IPS-18a (cell line): ENCODE measurements around the gene ZNF845.
"Not testable (repeated sequence)": the region's sequence is repeated elsewhere in the genome, so short reads cannot be mapped to it uniquely, and the experiment has no call there.

Experiments
- H3K27ac ChIP-seq: one replicate; pipeline ENCODE4 v1.5.1; 2013; ENCODE audit warnings: low read length
- H3K27me3 ChIP-seq: one replicate; pipeline ENCODE4 v1.6.1; 2013; ENCODE audit warnings: mild to moderate bottlenecking, low read length; ENCODE audit not compliant: control insufficient read depth, insufficient read depth
- H3K36me3 ChIP-seq: one replicate; pipeline ENCODE4 v1.6.1; 2013; ENCODE audit warnings: low read depth, low read length; ENCODE audit not compliant: control insufficient read depth
- H3K4me1 ChIP-seq: one replicate; pipeline ENCODE4 v1.6.1; 2013; ENCODE audit warnings: low read depth, low read length; ENCODE audit not compliant: control insufficient read depth
- H3K4me3 ChIP-seq: one replicate; pipeline ENCODE4 v1.5.1; 2013; ENCODE audit warnings: low read length
- H3K9ac ChIP-seq: one replicate; pipeline ENCODE4 v1.6.1; 2013; ENCODE audit warnings: mild to moderate bottlenecking, low read length, moderate library complexity
- H3K9me3 ChIP-seq: one replicate; pipeline ENCODE4 v1.6.1; 2013; ENCODE audit warnings: low read depth, low read length; ENCODE audit not compliant: control insufficient read depth

The ZNF845 gene

GRCh38 chr19:53388904-53389303, 55.4 kb downstream of the ZNF845 start:
- H3K27me3 ChIP-seq, result no peaks in the 10 kb centered on the region
- H3K9ac ChIP-seq, result no peak overlapping the region
- peaks cover 6% of the 10 kb centered on the region for H3K9me3 ChIP-seq

DNA sequence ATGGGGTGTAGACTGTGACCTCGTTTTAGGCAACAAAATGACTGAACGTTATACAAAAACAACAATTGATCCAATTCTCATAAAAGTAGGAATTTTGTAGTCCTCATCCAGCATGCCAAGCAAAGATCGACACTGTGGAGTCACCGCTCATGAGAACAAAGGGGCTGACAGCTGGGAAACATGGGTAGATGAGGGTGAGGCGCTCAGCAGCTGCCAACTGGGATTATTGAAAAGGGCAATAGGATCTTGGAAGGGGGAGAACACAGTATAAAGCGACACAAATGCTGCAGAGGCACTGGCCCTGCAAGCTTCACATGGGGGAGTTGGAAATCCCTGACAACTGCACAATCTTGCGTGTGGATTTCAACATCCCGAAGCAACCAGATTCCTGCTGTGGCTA, 56.0 kb downstream of the ZNF845 start:
- no peaks in the 10 kb centered on the region for H3K36me3 ChIP-seq
- no peak overlapping the region for H3K4me3 ChIP-seq
- H3K27ac ChIP-seq, result no peak overlapping the region
- H3K9me3 ChIP-seq, result peaks cover 6% of the 10 kb centered on the region
- H3K4me1 ChIP-seq, result no peaks in the 10 kb centered on the region
- no peak overlapping the region for H3K9ac ChIP-seq
- H3K27me3 ChIP-seq, result no peaks in the 10 kb centered on the region

More at GRCh38 chr19:53388904-53389303, 55.4 kb downstream of the ZNF845 start:
- H3K27ac ChIP-seq, result no peak overlapping the region
- H3K4me1 ChIP-seq, result no peaks in the 10 kb centered on the region
- no peak overlapping the region for H3K4me3 ChIP-seq
- no peaks in the 10 kb centered on the region for H3K36me3 ChIP-seq

GRCh38 chr19:53389978-53390377, 56.4 kb downstream of the ZNF845 start:
- Histone ChIP-seq H3K27me3 (no peaks in the 10 kb centered on the region), H3K27ac (no peak overlapping the region), H3K9me3 (peaks cover 3% of the 10 kb centered on the region), H3K4me1 (no peaks in the 10 kb centered on the region), H3K36me3 (no peaks in the 10 kb centered on the region), H3K4me3 (no peak overlapping the region), H3K9ac (no peak overlapping the region)

- Histone ChIP-seq H3K9me3 (no peaks in the 10 kb centered on the region), H3K36me3 (peaks cover 5% of the 10 kb centered on the region), H3K9ac (peak overlapping the region; percentile 47), H3K4me3 (peak overlapping the region; percentile 87), H3K27ac (no peak overlapping the region), H3K4me1 (peaks cover 6% of the 10 kb centered on the region), H3K27me3 (peaks cover 11% of the 10 kb centered on the region)
Observed at GRCh38 chr19:53394522-53394973, 61.0 kb downstream of the ZNF845 start.

- no peak within 1 kb of the TSS for H3K27ac ChIP-seq
- H3K4me1 ChIP-seq, result peaks cover 6% of the 10 kb centered on the region
- peaks cover 7% of the 10 kb centered on the region for H3K36me3 ChIP-seq
- H3K9me3 ChIP-seq, result no peaks in the 10 kb centered on the region
- H3K4me3 ChIP-seq, result peak within 1 kb of the TSS; percentile 87
- peak within 1 kb of the TSS; percentile 48 for H3K9ac ChIP-seq
- H3K27me3 ChIP-seq, result peaks cover 11% of the 10 kb centered on the region
Observed at GRCh38 chr19:53394974-53395839, 61.7 kb downstream of the ZNF845 start, which contains the start of gene ZNF765. TSS of gene ZNF765 (plus strand) at chr19:53395149. CDS start at chr19:53398016, 2,867 bp downstream.

- H3K27ac ChIP-seq, H3K36me3 ChIP-seq, H3K9ac ChIP-seq, H3K9me3 ChIP-seq, H3K4me1 ChIP-seq: not testable (repeated sequence)
- Histone ChIP-seq H3K4me3 (peak overlapping the region; percentile 87), H3K27me3 (peaks cover 11% of the 10 kb centered on the region)
Observed at GRCh38 chr19:53395840-53396524, 62.4 kb downstream of the ZNF845 start.

DNA sequence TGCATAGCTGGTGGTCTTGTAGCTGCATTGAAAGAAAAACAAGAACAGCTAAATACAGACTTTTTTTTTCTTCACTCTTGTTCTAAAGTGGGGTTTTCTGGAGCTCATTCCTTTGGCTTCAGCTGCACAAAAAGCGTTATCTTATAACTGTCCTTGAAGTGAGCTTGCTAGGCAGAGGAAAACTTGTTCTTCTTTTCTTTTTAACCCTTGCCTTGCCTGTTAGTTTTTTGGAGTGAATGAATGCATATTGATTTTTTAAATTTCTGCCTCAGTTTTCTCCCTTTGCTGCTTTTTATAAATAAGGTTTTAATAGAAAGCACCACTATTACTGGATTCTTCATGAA, 62.9 kb downstream of the ZNF845 start:
- H3K9me3 ChIP-seq, result no peaks in the 10 kb centered on the region

GRCh38 chr19:53397918-53398317, 64.4 kb downstream of the ZNF845 start:
- H3K9me3 ChIP-seq, result not testable (repeated sequence)
- peaks cover 13% of the 10 kb centered on the region for H3K36me3 ChIP-seq

More for the DNA sequence above, 62.9 kb downstream of the ZNF845 start:
- Histone ChIP-seq H3K4me1 (peaks cover 6% of the 10 kb centered on the region), H3K27me3 (peaks cover 11% of the 10 kb centered on the region), H3K27ac (no peak overlapping the region), H3K9ac (no peak overlapping the region), H3K36me3 (peaks cover 9% of the 10 kb centered on the region), H3K4me3 (peak overlapping the region; percentile 87)

More at GRCh38 chr19:53397918-53398317, 64.4 kb downstream of the ZNF845 start:
- not testable (repeated sequence) for H3K9ac ChIP-seq, H3K4me3 ChIP-seq, H3K4me1 ChIP-seq, H3K27ac ChIP-seq
- peaks cover 11% of the 10 kb centered on the region for H3K27me3 ChIP-seq
